Glomerular visceral epithelial cell (primary cell): ENCODE measurements around the gene BUD13.
"Not testable (repeated sequence)": the region's sequence is repeated elsewhere in the genome, so short reads cannot be mapped to it uniquely, and the experiment has no call there.

Experiments used
- DNase-seq: peaks from one replicate; pipeline ENCODE4 v3.0.0-alpha.2; 2016; ENCODE audit errors: extremely low spot score

The BUD13 gene

GRCh38 chr11:116772443-116773202 is at the start of gene BUD13:
TSS of gene BUD13 (minus strand) at chr11:116772987. CDS start at chr11:116772964, 23 bp downstream.
- DNase-seq: peak; percentile 80

GRCh38 chr11:116822575-116822974 is 49.8 kb upstream of the BUD13 start:
- no peak for DNase-seq

DNA sequence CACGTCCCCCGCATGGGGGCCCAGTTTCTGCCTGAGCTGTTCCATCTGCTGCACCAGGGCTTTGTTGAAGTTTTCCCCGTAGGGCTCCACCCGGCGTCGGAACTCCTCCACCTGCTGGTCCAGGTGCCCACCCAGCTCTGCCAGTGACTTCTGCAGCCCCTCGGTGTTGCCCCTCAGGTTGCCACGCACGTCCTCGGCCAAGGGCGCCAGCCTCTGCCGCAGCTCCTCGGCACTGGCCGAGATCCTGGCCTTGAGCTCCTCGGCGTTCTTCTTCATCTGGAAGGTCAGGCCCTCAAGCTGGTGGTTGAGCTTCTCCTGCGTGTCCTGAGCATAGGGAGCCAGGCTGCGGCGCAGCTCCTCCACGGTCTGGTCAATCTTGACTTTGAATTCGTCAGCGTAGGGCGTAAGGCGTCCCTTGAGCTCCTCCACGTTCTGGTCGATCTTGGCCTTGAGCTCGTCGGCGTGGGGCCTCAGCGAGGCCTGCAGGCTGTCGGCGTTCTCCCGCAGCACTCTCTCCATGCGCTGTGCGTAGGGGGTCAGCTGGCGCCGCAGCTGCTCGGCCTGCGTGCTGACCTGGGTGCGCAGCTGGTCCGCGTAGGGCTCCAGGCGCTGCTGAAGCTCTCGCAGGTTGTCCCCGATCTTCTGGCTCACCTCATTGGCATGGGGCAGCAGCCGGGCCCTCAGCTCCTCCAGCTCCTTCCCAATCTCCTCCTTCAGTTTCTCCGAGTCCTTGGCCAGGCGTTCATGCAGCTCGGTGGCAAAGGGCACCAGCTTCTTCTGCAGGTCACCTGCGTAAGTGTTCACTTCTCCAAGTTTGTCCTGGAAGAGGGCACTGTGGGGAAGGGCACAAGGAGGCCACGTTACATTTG is 48.5 kb upstream of the BUD13 start:
- DNase-seq: no peak

- DNase-seq: no peak
Measured at GRCh38 chr11:116819049-116819448, 46.3 kb upstream of the BUD13 start.

DNA sequence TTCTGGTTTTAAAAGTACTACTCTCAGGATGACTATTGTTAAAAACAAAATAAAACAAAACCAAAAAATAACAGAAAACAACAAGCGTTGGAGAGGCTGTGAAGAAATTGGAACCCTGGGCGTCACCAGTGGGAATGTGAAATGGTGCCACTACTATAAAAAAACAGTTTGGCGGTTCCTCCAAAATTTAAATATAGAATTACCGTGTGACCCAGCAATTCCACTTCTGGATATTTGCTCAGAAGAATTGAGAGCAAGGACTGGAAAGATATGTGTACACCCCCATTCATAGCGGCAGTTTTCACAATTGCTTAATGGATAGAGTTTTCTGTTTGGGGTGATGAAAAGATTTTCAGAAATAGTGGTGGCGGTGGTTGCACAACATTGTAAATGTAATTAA is 41.7 kb upstream of the BUD13 start:
- DNase-seq: no peak

DNA sequence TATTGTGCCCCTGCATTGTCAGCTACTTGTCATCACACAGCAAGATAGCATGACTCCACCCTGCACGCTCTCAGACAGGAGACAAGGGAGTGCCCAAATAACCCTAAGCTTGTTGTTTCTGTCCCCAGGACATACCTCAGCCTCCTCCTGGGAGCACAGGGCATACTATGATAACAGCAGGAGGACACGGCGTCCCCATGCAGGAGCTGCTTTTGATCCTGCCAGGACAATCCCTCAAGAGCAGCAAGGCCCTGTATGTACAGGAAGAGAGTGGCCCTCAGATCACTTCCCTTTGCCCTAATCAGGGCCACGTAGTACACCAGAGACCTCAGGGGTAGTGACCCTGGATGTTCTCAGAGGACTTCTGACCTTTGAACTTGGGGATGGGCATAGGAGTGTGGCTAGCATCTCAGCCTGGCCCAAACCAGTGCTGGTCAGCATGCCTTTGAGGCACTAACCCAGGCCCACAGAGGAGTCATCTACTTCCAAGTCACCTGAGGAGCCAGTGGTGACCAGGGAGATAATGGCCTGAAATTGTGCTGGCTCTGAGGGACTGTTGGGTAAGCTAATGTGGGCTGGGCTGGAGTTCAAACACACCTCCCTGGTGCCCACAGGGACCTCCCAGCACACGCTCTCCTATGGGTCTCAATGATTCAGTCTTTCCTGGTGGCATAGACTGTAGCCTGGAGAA is 41.1 kb upstream of the BUD13 start:
- DNase-seq: no peak

DNA sequence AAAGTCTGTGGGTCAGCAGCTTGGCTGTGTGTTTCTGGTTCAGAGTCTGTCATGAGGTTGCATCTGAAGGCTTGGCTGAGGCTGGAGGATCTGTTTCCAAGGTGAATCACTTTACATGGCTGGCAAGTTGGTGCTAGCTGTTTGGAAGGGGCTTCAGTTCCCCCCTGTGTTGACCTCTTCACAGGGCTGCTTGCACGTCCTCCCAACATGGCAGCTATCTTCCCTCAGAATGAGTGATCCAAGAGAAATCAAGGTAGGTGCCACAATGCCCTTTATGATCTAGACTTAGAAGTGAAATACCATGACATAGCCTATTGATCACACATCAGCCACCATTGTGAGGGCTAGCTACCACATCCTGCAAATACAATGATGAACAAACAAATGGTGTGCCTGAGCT is 40.4 kb upstream of the BUD13 start:
- DNase-seq: no peak

- no peak for DNase-seq
Measured at GRCh38 chr11:116812109-116812508, 39.3 kb upstream of the BUD13 start.

- DNase-seq: no peak
Measured at GRCh38 chr11:116811194-116811593, 38.4 kb upstream of the BUD13 start.

GRCh38 chr11:116808262-116809175 is 35.7 kb upstream of the BUD13 start:
- no peak for DNase-seq

- no peak for DNase-seq
Measured at GRCh38 chr11:116807601-116808261, 34.9 kb upstream of the BUD13 start.

DNA sequence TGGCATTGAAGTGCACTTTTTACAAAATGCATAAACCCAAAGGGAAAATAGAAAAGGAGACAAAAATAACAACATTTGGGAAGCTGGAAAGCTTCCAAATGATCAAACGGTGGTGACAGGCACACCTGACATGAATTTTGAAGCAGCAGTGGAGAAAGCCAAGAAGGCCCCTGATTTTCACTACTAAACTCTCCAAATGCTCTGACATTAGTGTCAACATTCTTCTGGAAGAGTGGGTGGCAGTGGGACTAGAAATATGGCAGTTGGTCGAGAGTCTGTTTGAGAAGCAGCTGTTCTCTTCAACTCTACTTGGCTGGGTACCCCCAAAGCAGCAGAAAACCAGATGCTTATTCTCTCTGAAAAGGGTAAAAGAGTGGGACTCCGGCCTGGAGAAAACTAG is 31.2 kb upstream of the BUD13 start:
- DNase-seq: no peak

- DNase-seq: not testable (repeated sequence)
Measured at GRCh38 chr11:116801662-116802061, 28.9 kb upstream of the BUD13 start.

DNA sequence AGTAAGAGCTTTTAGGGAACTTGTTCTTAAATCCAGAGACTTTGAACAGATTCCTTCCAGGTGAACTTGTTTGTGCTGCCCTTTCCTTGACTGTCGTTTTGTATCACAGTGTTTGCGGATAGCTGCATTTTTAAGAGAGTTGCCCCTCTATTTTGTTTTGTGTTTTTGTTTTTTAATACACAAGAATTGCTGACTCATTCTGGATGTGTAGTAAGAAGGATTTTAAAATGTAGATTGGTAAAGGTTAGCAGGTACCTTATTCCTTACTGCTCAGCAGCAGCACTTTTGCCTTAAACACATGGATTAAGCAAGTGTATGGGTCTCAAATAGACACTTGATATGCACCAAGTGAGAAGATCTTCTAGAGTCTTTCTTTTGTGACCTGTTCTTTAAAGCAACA is 27.8 kb upstream of the BUD13 start:
- no peak for DNase-seq

- no peak for DNase-seq
Measured at GRCh38 chr11:116798368-116798767, 25.6 kb upstream of the BUD13 start.

GRCh38 chr11:116797816-116798215 is 25.0 kb upstream of the BUD13 start:
- no peak for DNase-seq

DNA sequence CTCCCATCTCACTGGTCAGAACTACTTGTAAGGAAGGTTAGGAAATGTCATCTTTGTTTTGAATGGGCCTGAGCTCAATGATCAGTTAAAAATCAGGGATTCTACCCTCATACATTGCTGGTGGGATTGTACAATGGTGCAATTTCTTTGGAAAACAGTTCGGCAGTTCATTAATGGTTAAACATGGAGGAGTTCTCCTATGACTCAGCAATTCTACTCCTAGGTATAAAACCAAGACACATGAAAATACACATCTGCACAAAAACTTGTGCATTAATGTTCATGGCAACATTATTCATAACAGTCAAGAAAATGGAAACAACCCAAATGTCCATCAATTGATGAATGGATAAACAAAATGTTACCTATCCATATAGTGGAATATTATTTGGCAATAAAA is 23.8 kb upstream of the BUD13 start:
- DNase-seq: no peak

DNA sequence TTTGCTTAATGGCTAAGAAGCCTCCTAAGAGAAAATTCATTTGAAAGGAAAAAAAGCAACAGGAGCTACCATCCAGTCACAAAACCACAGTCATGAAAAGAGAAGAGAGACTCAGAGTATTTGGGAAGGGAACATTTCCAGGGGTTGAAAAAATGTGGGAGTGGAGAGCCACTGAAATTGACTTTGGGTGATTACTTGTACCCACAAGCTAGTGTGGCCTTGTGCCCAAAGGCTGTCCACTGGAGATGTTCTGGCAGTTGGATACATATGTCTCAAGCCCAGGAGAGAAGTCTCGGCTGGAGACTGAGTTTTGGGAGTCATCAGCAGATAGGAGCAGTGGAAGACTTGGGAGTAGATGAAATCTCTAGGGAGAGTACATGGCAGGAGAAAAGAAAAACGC is 22.1 kb upstream of the BUD13 start:
- no peak for DNase-seq

- DNase-seq: no peak
Measured at GRCh38 chr11:116793772-116794097, 20.9 kb upstream of the BUD13 start.

DNA sequence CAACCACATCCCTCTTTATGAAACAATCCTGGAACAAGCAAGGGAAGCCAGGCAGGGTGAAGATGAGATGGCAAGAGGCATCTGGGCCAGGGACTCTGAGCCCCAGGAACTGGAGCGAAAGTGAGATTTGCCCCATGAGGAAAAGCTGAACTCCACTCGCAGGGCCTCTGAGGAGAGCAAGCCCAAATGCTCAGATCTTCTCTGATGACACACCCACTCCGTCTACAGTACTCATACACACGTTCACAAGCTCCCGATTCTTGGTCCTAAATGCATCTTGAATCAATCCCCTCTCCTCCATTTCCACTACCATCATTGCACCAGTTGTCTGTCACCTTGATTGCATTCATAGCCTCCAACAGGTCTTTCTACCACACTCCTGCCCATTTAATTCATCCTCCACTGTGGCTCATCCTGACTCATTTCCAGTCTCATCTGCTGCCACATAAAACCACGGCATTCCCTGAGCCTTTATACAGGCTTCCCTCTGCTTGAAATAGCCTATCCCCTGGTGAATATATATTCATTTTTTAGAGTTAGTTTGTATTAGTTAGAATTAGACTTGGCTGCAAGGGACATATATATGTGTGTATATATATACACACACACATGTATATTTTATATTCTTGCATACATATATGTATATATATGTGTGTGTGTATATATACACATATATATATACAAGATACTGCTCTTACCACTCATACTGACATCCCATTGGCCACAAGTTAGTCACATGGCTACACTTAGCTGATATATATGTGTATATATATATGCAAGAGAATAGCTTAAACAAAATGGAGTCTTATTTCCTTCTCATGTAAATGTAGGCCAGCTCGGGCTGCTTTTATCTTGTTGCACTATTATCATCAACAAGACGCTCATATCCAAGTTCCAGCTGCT is 20.3 kb upstream of the BUD13 start:
- peak; percentile 61 for DNase-seq
